ENCODE data around the gene AP5S1. TPM values are rescaled to one million over a fixed set of nuclear protein-coding genes. Genes with fewer than 3 reads are reported as not detected.

The AP5S1 gene
- total RNA-seq, 1 donor from 2014 or later = 13.8 TPM

DNA sequence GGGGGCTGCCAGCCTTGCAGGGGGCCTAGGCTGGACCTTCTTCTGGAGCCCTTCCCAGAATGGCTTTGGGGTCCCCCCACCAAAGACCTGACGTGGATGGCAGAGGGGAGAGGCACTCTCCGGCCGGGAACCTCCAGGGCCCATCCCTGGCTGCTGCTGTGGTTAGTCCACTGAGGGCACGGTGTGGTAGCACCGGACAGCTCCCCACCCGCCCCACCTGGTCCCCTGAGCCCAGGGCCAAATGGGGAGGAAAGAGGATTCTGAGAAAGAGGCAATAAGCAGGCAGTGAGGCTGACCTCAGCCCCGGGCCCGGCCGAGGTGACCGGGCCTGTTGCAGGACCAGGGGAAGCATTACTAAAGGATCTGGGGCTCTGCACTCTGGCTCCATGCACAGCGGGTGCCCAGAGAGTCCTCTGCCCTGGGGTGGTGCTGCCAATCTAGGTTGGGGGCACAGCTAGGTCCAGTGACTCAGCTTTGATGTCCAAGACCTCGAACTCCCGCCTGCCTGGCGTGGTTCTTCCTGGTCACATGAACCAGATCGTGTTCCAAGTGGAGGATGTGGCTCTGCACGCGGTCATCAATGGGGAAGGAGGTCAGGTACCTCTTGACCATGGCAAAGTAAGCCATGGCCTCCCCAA lies 36.0 kb upstream of the AP5S1 start:
- H3K9me3 Mint-ChIP-seq = no peaks in the 10 kb centered on the region
- H3K36me3 Mint-ChIP-seq = no peaks in the 10 kb centered on the region
- H3K4me1 Mint-ChIP-seq = peaks cover 42% of the 10 kb centered on the region
- peaks cover 12% of the 10 kb centered on the region for H3K27me3 Mint-ChIP-seq (ENCODE audit: low read depth)
- DNase-seq (ENCODE audit: low spot score in 2 of 2, unreplicated experiment in 2 of 2) = no peak
- no peak overlapping the region for H3K27ac Mint-ChIP-seq
- H3K4me3 Mint-ChIP-seq = peak overlapping the region; percentile 57
- TF ChIP-seq, protein P1, sequence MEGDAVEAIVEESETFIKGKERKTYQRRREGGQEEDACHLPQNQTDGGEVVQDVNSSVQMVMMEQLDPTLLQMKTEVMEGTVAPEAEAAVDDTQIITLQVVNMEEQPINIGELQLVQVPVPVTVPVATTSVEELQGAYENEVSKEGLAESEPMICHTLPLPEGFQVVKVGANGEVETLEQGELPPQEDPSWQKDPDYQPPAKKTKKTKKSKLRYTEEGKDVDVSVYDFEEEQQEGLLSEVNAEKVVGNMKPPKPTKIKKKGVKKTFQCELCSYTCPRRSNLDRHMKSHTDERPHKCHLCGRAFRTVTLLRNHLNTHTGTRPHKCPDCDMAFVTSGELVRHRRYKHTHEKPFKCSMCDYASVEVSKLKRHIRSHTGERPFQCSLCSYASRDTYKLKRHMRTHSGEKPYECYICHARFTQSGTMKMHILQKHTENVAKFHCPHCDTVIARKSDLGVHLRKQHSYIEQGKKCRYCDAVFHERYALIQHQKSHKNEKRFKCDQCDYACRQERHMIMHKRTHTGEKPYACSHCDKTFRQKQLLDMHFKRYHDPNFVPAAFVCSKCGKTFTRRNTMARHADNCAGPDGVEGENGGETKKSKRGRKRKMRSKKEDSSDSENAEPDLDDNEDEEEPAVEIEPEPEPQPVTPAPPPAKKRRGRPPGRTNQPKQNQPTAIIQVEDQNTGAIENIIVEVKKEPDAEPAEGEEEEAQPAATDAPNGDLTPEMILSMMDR (IDR thresholded peaks at IDR 0.05; ENCODE audit: unreplicated experiment) = no peak

DNA sequence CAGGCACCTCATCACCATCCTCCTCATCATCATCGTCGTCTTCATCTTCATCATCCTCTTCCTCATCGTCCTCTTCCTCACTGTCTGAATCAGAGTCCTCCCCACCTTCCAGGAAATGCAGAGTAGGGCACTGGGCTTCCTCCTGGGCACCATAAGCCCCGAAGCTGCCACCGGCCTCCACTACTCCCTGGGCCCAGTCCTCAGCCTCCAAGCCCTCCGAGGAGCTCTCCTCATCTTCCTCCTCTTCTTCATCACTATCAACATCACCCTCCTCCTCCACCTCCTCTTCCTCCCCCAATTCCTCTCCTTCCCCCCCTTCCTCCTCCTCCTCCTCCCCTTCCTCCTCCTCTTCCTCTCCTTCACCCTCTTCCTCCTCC lies 35.5 kb upstream of the AP5S1 start:
- peaks cover 42% of the 10 kb centered on the region for H3K4me1 Mint-ChIP-seq
- TF ChIP-seq, protein P1 (IDR thresholded peaks at IDR 0.05; ENCODE audit: unreplicated experiment) = no peak
- no peak overlapping the region for H3K27ac Mint-ChIP-seq
- H3K9me3 Mint-ChIP-seq = no peaks in the 10 kb centered on the region
- DNase-seq (ENCODE audit: low spot score in 2 of 2, unreplicated experiment in 2 of 2) = no peak
- H3K4me3 Mint-ChIP-seq = peak overlapping the region; percentile 57
- no peaks in the 10 kb centered on the region for H3K36me3 Mint-ChIP-seq
- H3K27me3 Mint-ChIP-seq (ENCODE audit: low read depth) = peaks cover 7% of the 10 kb centered on the region

DNA sequence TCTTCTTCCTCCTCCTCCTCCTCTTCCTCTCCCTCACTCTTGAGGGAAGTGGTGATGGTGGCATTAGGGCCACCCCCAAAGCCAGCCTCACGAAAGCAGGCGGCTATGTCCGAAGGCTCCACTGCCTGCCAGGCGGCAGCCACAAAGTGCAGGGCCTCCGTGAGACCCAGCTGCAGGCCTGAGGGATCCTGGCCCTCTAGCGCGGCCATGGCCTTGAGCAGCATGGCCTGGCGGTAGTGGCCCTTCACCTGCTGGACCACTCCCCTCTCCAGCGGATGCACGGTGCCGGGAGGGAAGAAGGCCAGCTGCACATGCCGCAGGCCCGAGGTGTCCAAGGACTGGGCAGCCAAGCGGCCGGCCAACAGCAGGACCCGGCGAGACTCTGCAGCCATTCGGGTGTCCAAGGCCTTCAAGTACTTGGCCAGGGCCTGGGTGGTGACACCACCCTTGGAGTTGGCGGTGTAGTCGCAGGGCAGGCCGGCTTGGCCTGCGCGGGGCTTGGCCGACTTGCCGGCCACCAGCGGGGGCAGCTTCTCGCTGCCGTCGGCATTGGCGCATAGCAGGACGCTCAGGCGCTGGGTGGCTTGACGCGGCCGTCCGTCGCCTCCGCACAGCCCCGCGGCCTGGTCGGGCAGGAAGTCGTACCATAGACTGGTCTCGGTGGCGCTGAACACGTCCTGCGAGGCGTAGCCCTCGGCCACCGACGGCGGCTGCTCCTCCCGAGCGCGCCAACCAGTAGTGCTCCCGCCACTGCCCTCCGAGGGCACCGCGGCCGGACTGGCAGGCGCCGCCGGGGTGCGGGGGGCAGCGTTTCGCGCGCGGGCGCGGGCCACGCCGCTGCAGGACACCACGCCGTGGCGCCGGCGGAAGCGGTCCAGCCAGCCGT lies 34.9 kb upstream of the AP5S1 start:
- H3K4me3 Mint-ChIP-seq = peak overlapping the region; percentile 81
- H3K27ac Mint-ChIP-seq = no peak overlapping the region
- H3K9me3 Mint-ChIP-seq = no peaks in the 10 kb centered on the region
- no peak for DNase-seq (ENCODE audit: low spot score in 2 of 2, unreplicated experiment in 2 of 2)
- H3K4me1 Mint-ChIP-seq = peaks cover 40% of the 10 kb centered on the region
- no peaks in the 10 kb centered on the region for H3K36me3 Mint-ChIP-seq
- TF ChIP-seq, protein P1 (IDR thresholded peaks at IDR 0.05; ENCODE audit: unreplicated experiment) = no peak
- H3K27me3 Mint-ChIP-seq (ENCODE audit: low read depth) = peaks cover 3% of the 10 kb centered on the region

DNA sequence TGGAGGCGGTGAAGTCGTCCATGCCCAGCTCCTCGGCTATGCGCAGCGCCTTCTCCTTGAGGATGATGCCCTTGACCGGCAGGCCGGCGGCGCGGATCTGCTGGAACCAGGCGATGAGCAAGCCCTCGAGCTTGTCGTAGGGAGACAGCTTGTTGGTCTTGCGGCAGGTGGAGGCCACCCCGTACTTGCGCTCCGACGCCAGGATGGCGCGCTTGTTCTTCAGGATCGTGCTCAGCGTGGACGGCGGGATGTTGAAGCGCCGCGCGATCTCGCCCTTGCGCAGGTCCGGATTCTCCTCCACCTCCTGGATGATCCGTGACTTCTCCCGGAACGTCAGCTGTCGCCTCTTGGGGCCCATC lies 34.2 kb upstream of the AP5S1 start:
- no peak for DNase-seq (ENCODE audit: low spot score in 2 of 2, unreplicated experiment in 2 of 2)
- H3K9me3 Mint-ChIP-seq = no peaks in the 10 kb centered on the region
- no peaks in the 10 kb centered on the region for H3K36me3 Mint-ChIP-seq
- H3K27ac Mint-ChIP-seq = peak overlapping the region; percentile 82
- peak overlapping the region; percentile 81 for H3K4me3 Mint-ChIP-seq
- TF ChIP-seq, protein P1 (IDR thresholded peaks at IDR 0.05; ENCODE audit: unreplicated experiment) = no peak
- H3K27me3 Mint-ChIP-seq (ENCODE audit: low read depth) = peaks cover 1% of the 10 kb centered on the region
- peaks cover 35% of the 10 kb centered on the region for H3K4me1 Mint-ChIP-seq

DNA sequence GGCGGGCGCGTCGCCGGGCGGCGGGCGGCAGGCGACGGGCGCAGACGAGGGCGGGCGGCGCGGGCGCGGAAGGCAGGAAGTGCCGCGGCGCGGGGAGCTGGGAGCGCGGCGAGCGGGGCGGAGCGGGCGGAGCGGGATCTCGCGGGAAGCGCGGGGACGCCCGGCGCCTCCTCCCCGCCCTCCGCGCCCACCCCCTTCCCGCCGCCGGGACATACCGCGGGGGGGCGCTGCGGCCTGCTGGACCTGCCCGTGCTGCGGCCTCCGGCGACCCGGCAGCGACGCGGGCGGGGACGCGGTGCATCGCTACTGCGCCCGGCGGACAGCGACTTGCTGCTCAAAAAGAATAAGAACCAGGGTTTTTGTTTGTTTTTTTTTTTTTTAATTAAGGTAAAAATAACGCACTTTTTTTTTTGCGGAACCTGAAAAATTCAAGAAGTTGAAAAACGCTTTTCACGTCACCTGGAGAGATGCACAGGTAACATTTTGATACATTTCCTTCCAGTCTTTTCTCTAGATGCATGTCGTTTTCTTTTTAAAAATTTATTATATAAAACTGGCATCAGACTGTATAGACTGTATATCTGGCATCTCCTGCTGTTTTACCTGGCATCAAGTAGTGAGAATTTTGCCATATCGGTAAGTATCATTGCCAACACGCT lies 33.6 kb upstream of the AP5S1 start, which contains the start of gene CENPB:
Gene CENPB (minus strand): TSS at position 76 of the 659 bp plus-strand sequence. CDS start 257 bp downstream, outside the sequence.
- TF ChIP-seq, protein P1 (IDR thresholded peaks at IDR 0.05; ENCODE audit: unreplicated experiment) = peak; percentile 62
- Mint-ChIP-seq H3K36me3 (no peaks in the 10 kb centered on the region), H3K4me1 (peaks cover 29% of the 10 kb centered on the region), H3K9me3 (no peaks in the 10 kb centered on the region), H3K4me3 (peak within 1 kb of the TSS; percentile 81), H3K27ac (peak within 1 kb of the TSS; percentile 82), H3K27me3 (ENCODE audit: low read depth) (peaks cover 1% of the 10 kb centered on the region)
- peak; percentile 91 to 96 for DNase-seq (ENCODE audit: low spot score in 2 of 2, unreplicated experiment in 2 of 2)
